Measurements from ENCODE around the gene EIF4B.

The EIF4B gene

GRCh38 chr12:53034459-53034858 lies 28.2 kb downstream of the EIF4B start:
- no peak for TF ChIP-seq CTCF (conservative IDR thresholded peaks at IDR 0.05; ENCODE audit: low read depth, low read length)
- DNase-seq (ENCODE audit: low read depth) = no peak

GRCh38 chr12:53036802-53037201 lies 30.5 kb downstream of the EIF4B start:
- TF ChIP-seq CTCF (conservative IDR thresholded peaks at IDR 0.05; ENCODE audit: low read depth, low read length) = no peak
- no peak overlapping the region for H3K4me3 ChIP-seq (ENCODE audit: low read length)
- DNase-seq (ENCODE audit: low read depth) = no peak

More at GRCh38 chr12:53034459-53034858, 28.2 kb downstream of the EIF4B start:
- H3K4me3 ChIP-seq (ENCODE audit: low read length) = no peak overlapping the region

- H3K4me3 ChIP-seq (ENCODE audit: low read length) = no peak overlapping the region
- DNase-seq (ENCODE audit: low read depth) = no peak
- TF ChIP-seq CTCF (conservative IDR thresholded peaks at IDR 0.05; ENCODE audit: low read depth, low read length) = no peak
Measured at GRCh38 chr12:53039851-53040250, 33.6 kb downstream of the EIF4B start.

- no peak for TF ChIP-seq CTCF (conservative IDR thresholded peaks at IDR 0.05; ENCODE audit: low read depth, low read length)
- H3K4me3 ChIP-seq (ENCODE audit: low read length) = no peak overlapping the region
- no peak for DNase-seq (ENCODE audit: low read depth)
Measured at GRCh38 chr12:53042607-53043454, 36.6 kb downstream of the EIF4B start.

- no peak overlapping the region for H3K4me3 ChIP-seq (ENCODE audit: low read length)
- no peak for TF ChIP-seq CTCF (conservative IDR thresholded peaks at IDR 0.05; ENCODE audit: low read depth, low read length)
- no peak for DNase-seq (ENCODE audit: low read depth)
Measured at GRCh38 chr12:53044052-53044581, 37.9 kb downstream of the EIF4B start.

GRCh38 chr12:53044896-53045695 lies 38.8 kb downstream of the EIF4B start:
- no peak overlapping the region for H3K4me3 ChIP-seq (ENCODE audit: low read length)
- no peak for TF ChIP-seq CTCF (conservative IDR thresholded peaks at IDR 0.05; ENCODE audit: low read depth, low read length)
- DNase-seq (ENCODE audit: low read depth) = no peak
